HG02588 (cell line): Measurements from ENCODE around the gene DNAL1.
A peak's percentile ranks its signal among the peaks of the same experiment; 100 is the strongest.
"Not testable (repeated sequence)": the region's sequence is repeated elsewhere in the genome, so short reads cannot be mapped to it uniquely, and the experiment has no call there.

Source experiments
- ATAC-seq: cut with Tn5 transposase; IDR thresholded peaks from one replicate; pipeline ENCODE4 v1.9.1; 2021; ENCODE audit warnings: mild to moderate bottlenecking, moderate library complexity; ENCODE audit not compliant: unreplicated experiment

Gene DNAL1

GRCh38 chr14:73644531-73645247, at the start of gene DNAL1:
Gene DNAL1, plus strand, starts transcription at chr14:73644986. Its CDS starts 54 bp downstream, at chr14:73645040.
- peak; percentile 95 for ATAC-seq

- ATAC-seq, result no peak
Measured at GRCh38 chr14:73599499-73599898, 45.3 kb upstream of the DNAL1 start.

- no peak for ATAC-seq
Measured at GRCh38 chr14:73602994-73603393, 41.8 kb upstream of the DNAL1 start.

- no peak for ATAC-seq
Measured at GRCh38 chr14:73606271-73606670, 38.5 kb upstream of the DNAL1 start.

GRCh38 chr14:73607241-73607640, 37.5 kb upstream of the DNAL1 start:
- no peak for ATAC-seq

- ATAC-seq, result no peak
Measured at GRCh38 chr14:73610687-73611086, 34.1 kb upstream of the DNAL1 start.

- ATAC-seq, result peak; percentile 62
Measured at GRCh38 chr14:73612339-73613045, 32.3 kb upstream of the DNAL1 start, which contains the start of gene ACOT6. Gene ACOT6, plus strand, starts transcription at chr14:73612517. Its CDS starts 55 bp downstream, at chr14:73612572.

- ATAC-seq, result no peak
Measured at GRCh38 chr14:73613046-73613383, 31.8 kb upstream of the DNAL1 start.

- ATAC-seq, result no peak
Measured at GRCh38 chr14:73613419-73613963, 31.3 kb upstream of the DNAL1 start.

- no peak for ATAC-seq
Measured at GRCh38 chr14:73616831-73617230, 28.0 kb upstream of the DNAL1 start.

- ATAC-seq, result no peak
Measured at GRCh38 chr14:73619524-73619923, 25.3 kb upstream of the DNAL1 start.

- ATAC-seq, result no peak
Measured at GRCh38 chr14:73620268-73620667, 24.5 kb upstream of the DNAL1 start.

- no peak for ATAC-seq
Measured at GRCh38 chr14:73623504-73624054, 21.2 kb upstream of the DNAL1 start.

- ATAC-seq, result no peak
Measured at GRCh38 chr14:73625706-73626105, 19.1 kb upstream of the DNAL1 start.

GRCh38 chr14:73627151-73627558, 17.6 kb upstream of the DNAL1 start:
- no peak for ATAC-seq

- no peak for ATAC-seq
Measured at GRCh38 chr14:73630009-73630780, 14.6 kb upstream of the DNAL1 start.

GRCh38 chr14:73633116-73634010, 11.4 kb upstream of the DNAL1 start:
- peak; percentile 51 for ATAC-seq

GRCh38 chr14:73634011-73634833, 10.6 kb upstream of the DNAL1 start:
- peak; percentile 20 for ATAC-seq

GRCh38 chr14:73636355-73636754, 8.4 kb upstream of the DNAL1 start:
- not testable (repeated sequence) for ATAC-seq
